Upper lobe of left lung (tissue), 6 donors: Measurements from ENCODE around the gene WASF3. TPM values are rescaled to one million over a fixed set of nuclear protein-coding genes. Genes with fewer than 3 reads are reported as not detected.

Experiments
- ATAC-seq, 2 donors: fragments of 200-7000 bp; cut with Tn5 transposase; one replicate each; pipeline ENCODE4 v1.9.1; 2022; ENCODE audit warnings: mild to moderate bottlenecking in 2 of 2, moderate library complexity in 2 of 2; ENCODE audit not compliant: low FRiP score in 2 of 2
- DNase-seq, 2 donors: peaks; one replicate each; pipeline ENCODE4 v3.0.0-alpha.2; 2019 to 2020
- H3K27ac ChIP-seq, 4 donors: fragments of 200-600 bp; sonication (generic); one replicate each; pipeline ENCODE4 v1.5.1; 2016 to 2019
- H3K27me3 ChIP-seq, 4 donors: fragments of 200-600 bp; sonication (generic); one replicate each; pipeline ENCODE4 v1.5.1; 2017 to 2019
- H3K36me3 ChIP-seq, 4 donors: fragments of 200-600 bp; sonication (generic); one replicate each; pipeline ENCODE4 v1.5.1; 2016 to 2019
- H3K4me1 ChIP-seq, 4 donors: fragments of 200-600 bp; sonication (generic); one replicate each; pipeline ENCODE4 v1.5.1; 2018 to 2019
- H3K4me3 ChIP-seq, 4 donors: fragments of 200-600 bp; sonication (generic); one replicate each; pipeline ENCODE4 v1.5.1; 2017 to 2019; ENCODE audit warnings: mild to moderate bottlenecking in 2 of 4, moderate library complexity in 1 of 4
- H3K9me3 ChIP-seq, 4 donors: fragments of 200-600 bp; sonication (generic); one replicate each; pipeline ENCODE4 v1.5.1; 2018 to 2019
- CTCF ChIP-seq, 6 experiments: fragments of 450-650 bp in 4 of 6; fragments of 200-600 bp in 2 of 6; sonication (generic) in 2 of 6; IDR thresholded peaks; one replicate each; pipeline ENCODE4 v1.5.1; 2016 to 2019; ENCODE audit warnings: antibody characterized with exemption in 6 of 6
- EP300 ChIP-seq, 4 donors: sonication (generic); formaldehyde crosslinking; IDR thresholded peaks; one replicate each; pipeline ENCODE4 v1.5.1; 2017; ENCODE audit warnings: antibody characterized with exemption in 4 of 4, control low read depth in 2 of 4
- POLR2A ChIP-seq, 4 donors: fragments of 450-650 bp; IDR thresholded peaks; one replicate each; pipeline ENCODE4 v1.5.1; 2016 to 2017; ENCODE audit warnings: antibody characterized with exemption in 4 of 4, mild to moderate bottlenecking in 2 of 4
- POLR2AphosphoS5 ChIP-seq, 2 donors: sonication (generic); formaldehyde crosslinking; IDR thresholded peaks; one replicate each; pipeline ENCODE4 v1.5.1; 2017; ENCODE audit warnings: antibody characterized with exemption in 2 of 2
- WGBS, 2 donors: methylation state at CpG; one replicate each; pipeline ENCODE4 v1.1.5; 2017 to 2018; 5-methylcytosine and 5-hydroxymethylcytosine counted together
- total RNA-seq, 6 donors: library from RNA; depleted of rRNA in 4 of 6; stranded (reverse); fragments of >200 nt in 4 of 6; gene quantifications; one replicate each; pipeline versions ENCODE4 v1.1.0 to v1.2.1, GENCODE V29; 2016 to 2021
- donor health status: DM: no; HTN: no; CAD: no; lungs with moderate emphysema.
- donor health status: DM: no; HTN: yes; CAD: no; lungs with severe emphysema.

The WASF3 gene
- total RNA-seq, 6 donors from 2014 or later = 12.6 to 23.0 (median 20.2) TPM

- WGBS, 2 donors = 90 to 95% methylated on average over 4 of the region's 4 CpGs
- ATAC-seq = no peak
Observed at GRCh38 chr13:26653842-26654241, 96.4 kb downstream of the WASF3 start.

GRCh38 chr13:26656919-26657318 is 99.4 kb downstream of the WASF3 start:
- DNase-seq (no peak), ATAC-seq (no peak)
- Histone ChIP-seq H3K27me3 (no peaks in the 10 kb centered on the region), H3K4me1 (no peaks in the 10 kb centered on the region), H3K9me3 (no peaks in the 10 kb centered on the region), H3K27ac (no peak overlapping the region), H3K4me3 (no peak overlapping the region), H3K36me3 (no peaks in the 10 kb centered on the region)
- TF ChIP-seq CTCF (IDR thresholded peaks at IDR 0.05) (no peak), POLR2A (IDR thresholded peaks at IDR 0.05) (no peak), EP300 (IDR thresholded peaks at IDR 0.05) (no peak)
- 65 to 69% methylated on average over 4 of the region's 4 CpGs for WGBS, 2 donors

More at GRCh38 chr13:26653842-26654241, 96.4 kb downstream of the WASF3 start:
- no peak for DNase-seq
- no peaks in the 10 kb centered on the region for H3K27me3 ChIP-seq
- H3K4me1 ChIP-seq = no peaks in the 10 kb centered on the region
- H3K36me3 ChIP-seq = no peaks in the 10 kb centered on the region
- H3K27ac ChIP-seq = no peak overlapping the region
- H3K9me3 ChIP-seq = no peaks in the 10 kb centered on the region
- no peak overlapping the region for H3K4me3 ChIP-seq
- no peak for TF ChIP-seq CTCF (IDR thresholded peaks at IDR 0.05)
- no peak for TF ChIP-seq POLR2AphosphoS5 (IDR thresholded peaks at IDR 0.05)
- no peak for TF ChIP-seq POLR2A (IDR thresholded peaks at IDR 0.05)
- no peak for TF ChIP-seq EP300 (IDR thresholded peaks at IDR 0.05)

- 89% methylated on average over 4 of the region's 4 CpGs for WGBS, 2 donors
- no peak for DNase-seq
- ATAC-seq = no peak
- Histone ChIP-seq H3K27me3 (no peaks in the 10 kb centered on the region), H3K4me3 (no peak overlapping the region), H3K4me1 (no peaks in the 10 kb centered on the region), H3K27ac (no peak overlapping the region), H3K9me3 (no peaks in the 10 kb centered on the region), H3K36me3 (no peaks in the 10 kb centered on the region)
- TF ChIP-seq CTCF (IDR thresholded peaks at IDR 0.05) (no peak), POLR2A (IDR thresholded peaks at IDR 0.05) (no peak), POLR2AphosphoS5 (IDR thresholded peaks at IDR 0.05) (no peak), EP300 (IDR thresholded peaks at IDR 0.05) (no peak)
Observed at GRCh38 chr13:26658448-26659385, 101.2 kb downstream of the WASF3 start.

GRCh38 chr13:26660185-26660584 is 102.7 kb downstream of the WASF3 start:
- ATAC-seq (peak in 1 of 2 donors; percentile 19), DNase-seq (no peak)
- WGBS, 2 donors = 76 to 81% methylated on average over 5 of the region's 5 CpGs
- no peak overlapping the region for H3K4me3 ChIP-seq
- no peak overlapping the region for H3K27ac ChIP-seq
- H3K4me1 ChIP-seq = no peaks in the 10 kb centered on the region
- H3K9me3 ChIP-seq = no peaks in the 10 kb centered on the region
- no peaks in the 10 kb centered on the region for H3K27me3 ChIP-seq
- no peak for TF ChIP-seq CTCF (IDR thresholded peaks at IDR 0.05)
- no peak for TF ChIP-seq POLR2A (IDR thresholded peaks at IDR 0.05)
- TF ChIP-seq EP300 (IDR thresholded peaks at IDR 0.05) = no peak
- TF ChIP-seq POLR2AphosphoS5 (IDR thresholded peaks at IDR 0.05) = no peak
- H3K36me3 ChIP-seq = no peaks in the 10 kb centered on the region
